ENCODE data around the gene LDAH. TPM values are rescaled to one million over a fixed set of nuclear protein-coding genes. Genes with fewer than 3 reads are reported as not detected.

LDAH gene
- total and polyA plus RNA-seq, 7 donors, result 6.0 to 18.3 (median 12.2) TPM

GRCh38 chr2:20771299-20771698, 51.6 kb downstream of the LDAH start:
- Histone ChIP-seq H3K4me1 (no peaks in the 10 kb centered on the region), H3K27ac (no peak overlapping the region), H3K27me3 (no peaks in the 10 kb centered on the region), H3K9me3 (no peaks in the 10 kb centered on the region), H3K4me3 (no peak overlapping the region), H3K36me3 (peaks cover 0 to 15% (median 0%) of the 10 kb centered on the region in 4 donors)
- intact Hi-C loops (cut with DNase I), result no loop called here
- TF ChIP-seq CTCF (IDR thresholded peaks at IDR 0.05), result no peak
- TF ChIP-seq EP300 (IDR thresholded peaks at IDR 0.05), result no peak
- TF ChIP-seq POLR2AphosphoS5 (IDR thresholded peaks at IDR 0.05), result no peak
- no peak for TF ChIP-seq POLR2A (IDR thresholded peaks at IDR 0.05)
- 92 to 97% methylated on average over 1 of the region's 1 CpG for WGBS, 2 donors
- no peak for DNase-seq

GRCh38 chr2:20766798-20767644, 55.9 kb downstream of the LDAH start:
- no peaks in the 10 kb centered on the region for H3K27me3 ChIP-seq
- H3K4me1 ChIP-seq, result no peaks in the 10 kb centered on the region
- H3K27ac ChIP-seq, result no peak overlapping the region
- DNase-seq, result no peak
- WGBS, 2 donors, result 98% methylated on average over 15 of the region's 15 CpGs
- TF ChIP-seq POLR2AphosphoS5 (IDR thresholded peaks at IDR 0.05) (no peak), EP300 (IDR thresholded peaks at IDR 0.05) (no peak), POLR2A (IDR thresholded peaks at IDR 0.05) (no peak), CTCF (IDR thresholded peaks at IDR 0.05) (no peak)
- no peaks in the 10 kb centered on the region for H3K9me3 ChIP-seq
- intact Hi-C loops (cut with DNase I), result no loop called here
- no peaks in the 10 kb centered on the region for H3K36me3 ChIP-seq
- H3K4me3 ChIP-seq, result no peak overlapping the region

GRCh38 chr2:20766213-20766612, 56.7 kb downstream of the LDAH start:
- DNase-seq, result no peak
- Histone ChIP-seq H3K4me1 (no peaks in the 10 kb centered on the region), H3K36me3 (no peaks in the 10 kb centered on the region), H3K4me3 (no peak overlapping the region), H3K9me3 (no peaks in the 10 kb centered on the region), H3K27ac (no peak overlapping the region), H3K27me3 (no peaks in the 10 kb centered on the region)
- 96% methylated on average over 1 of the region's 1 CpG for WGBS, 2 donors
- intact Hi-C loops (cut with DNase I), result no loop called here
- TF ChIP-seq EP300 (IDR thresholded peaks at IDR 0.05) (no peak), POLR2AphosphoS5 (IDR thresholded peaks at IDR 0.05) (no peak), POLR2A (IDR thresholded peaks at IDR 0.05) (no peak), CTCF (IDR thresholded peaks at IDR 0.05) (no peak)

- Histone ChIP-seq H3K4me3 (no peak overlapping the region), H3K4me1 (no peaks in the 10 kb centered on the region), H3K27me3 (no peaks in the 10 kb centered on the region), H3K36me3 (no peaks in the 10 kb centered on the region), H3K27ac (no peak overlapping the region), H3K9me3 (no peaks in the 10 kb centered on the region)
- TF ChIP-seq CTCF (IDR thresholded peaks at IDR 0.05) (no peak), POLR2AphosphoS5 (IDR thresholded peaks at IDR 0.05) (no peak), POLR2A (IDR thresholded peaks at IDR 0.05) (no peak), EP300 (IDR thresholded peaks at IDR 0.05) (no peak)
- WGBS, 2 donors, result 95% methylated on average over 2 of the region's 2 CpGs
- intact Hi-C loops (cut with DNase I), result no loop called here
- DNase-seq, result no peak
These were observed 59.8 kb downstream of the LDAH start for GRCh38 chr2:20762945-20763683.

Measured in sigmoid colon (tissue), 7 donors.